Mesothelial cell of epicardium (in vitro differentiated cells): Measurements from ENCODE around the gene MFAP4. TPM values are rescaled to one million over a fixed set of nuclear protein-coding genes. Genes with fewer than 3 reads are reported as not detected.

ENCODE experiments used
- DNase-seq, 2 experiments: peaks; one replicate each; pipeline ENCODE4 v3.0.0; 2021; ENCODE audit warnings: low spot score in 2 of 2; ENCODE audit not compliant: unreplicated experiment in 2 of 2
- H3K27ac Mint-ChIP-seq: 2 replicates; pipeline ENCODE4 v1.8.0; 2021; ENCODE audit warnings: mixed read lengths
- H3K27me3 Mint-ChIP-seq: 2 replicates; pipeline ENCODE4 v1.8.0; 2021; ENCODE audit warnings: low read depth, mixed read lengths
- H3K36me3 Mint-ChIP-seq: 2 replicates; pipeline ENCODE4 v1.8.0; 2021; ENCODE audit warnings: mixed read lengths
- H3K4me1 Mint-ChIP-seq: 2 replicates; pipeline ENCODE4 v1.8.0; 2021; ENCODE audit warnings: mixed read lengths
- H3K4me3 Mint-ChIP-seq: 2 replicates; pipeline ENCODE4 v1.8.0; 2021; ENCODE audit warnings: mild to moderate bottlenecking, moderate library complexity, mixed read lengths
- H3K9me3 Mint-ChIP-seq: 2 replicates; pipeline ENCODE4 v1.8.0; 2021; ENCODE audit warnings: mixed read lengths
- microRNA-seq: library from miRNA; unstranded; fragments of <30 nt; microRNA quantifications from one replicate; pipeline ENCODE4 v1.2.0, GENCODE V29; 2021; ENCODE audit warnings: inconsistent platforms, mixed read lengths
- total RNA-seq: library from RNA; stranded (reverse); gene quantifications from 3 replicates; pipeline ENCODE4 v1.2.1, GENCODE V29; 2021
- TF ChIP-seq, protein P1 (sequence below): fragments of 200-600 bp; sonication (generic); IDR thresholded peaks from one replicate; pipeline ENCODE4 v1.5.0; 2021; ENCODE audit warnings: antibody characterized with exemption; ENCODE audit not compliant: unreplicated experiment

Gene MFAP4
- total RNA-seq, 1 donor from 2014 or later, result 213 TPM

- no peak for DNase-seq
- TF ChIP-seq, protein P1, sequence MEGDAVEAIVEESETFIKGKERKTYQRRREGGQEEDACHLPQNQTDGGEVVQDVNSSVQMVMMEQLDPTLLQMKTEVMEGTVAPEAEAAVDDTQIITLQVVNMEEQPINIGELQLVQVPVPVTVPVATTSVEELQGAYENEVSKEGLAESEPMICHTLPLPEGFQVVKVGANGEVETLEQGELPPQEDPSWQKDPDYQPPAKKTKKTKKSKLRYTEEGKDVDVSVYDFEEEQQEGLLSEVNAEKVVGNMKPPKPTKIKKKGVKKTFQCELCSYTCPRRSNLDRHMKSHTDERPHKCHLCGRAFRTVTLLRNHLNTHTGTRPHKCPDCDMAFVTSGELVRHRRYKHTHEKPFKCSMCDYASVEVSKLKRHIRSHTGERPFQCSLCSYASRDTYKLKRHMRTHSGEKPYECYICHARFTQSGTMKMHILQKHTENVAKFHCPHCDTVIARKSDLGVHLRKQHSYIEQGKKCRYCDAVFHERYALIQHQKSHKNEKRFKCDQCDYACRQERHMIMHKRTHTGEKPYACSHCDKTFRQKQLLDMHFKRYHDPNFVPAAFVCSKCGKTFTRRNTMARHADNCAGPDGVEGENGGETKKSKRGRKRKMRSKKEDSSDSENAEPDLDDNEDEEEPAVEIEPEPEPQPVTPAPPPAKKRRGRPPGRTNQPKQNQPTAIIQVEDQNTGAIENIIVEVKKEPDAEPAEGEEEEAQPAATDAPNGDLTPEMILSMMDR, result no peak
These were observed 53.2 kb downstream of the MFAP4 start for GRCh38 chr17:19333736-19334290.

More at GRCh38 chr17:19333736-19334290, 53.2 kb downstream of the MFAP4 start:
- Mint-ChIP-seq H3K4me1 (peaks cover 5% of the 10 kb centered on the region), H3K4me3 (no peak overlapping the region), H3K9me3 (no peaks in the 10 kb centered on the region), H3K27ac (no peak overlapping the region), H3K27me3 (no peaks in the 10 kb centered on the region), H3K36me3 (peaks cover 5% of the 10 kb centered on the region)

Small RNAs within 50 kb of the gene (microRNA-seq; reads per million reads assigned to microRNA genes)
- 1,274 reads per million, percentile 82 among the genes with 10 or more reads in this experiment for gene MIR1180

Other genes with a start within 250 kb of the MFAP4 start
- 68.3 to 76.7 TPM (median 70.2 TPM) in 3 replicates for gene EPN2, start 149.8 kb downstream of the MFAP4 start, total RNA-seq
- gene B9D1, start 24.5 kb downstream of the MFAP4 start, total RNA-seq, result 20.9 to 26.2 TPM (median 22.2 TPM) in 3 replicates
- 46.0 to 49.0 TPM (median 47.6 TPM) in 3 replicates for gene MAPK7, start 8.7 kb downstream of the MFAP4 start, total RNA-seq
- 2.7 to 4.8 TPM (median 4.2 TPM) in 3 replicates for gene RNF112, start 24.0 kb upstream of the MFAP4 start, total RNA-seq
- gene SLC47A1, start 146.7 kb upstream of the MFAP4 start, total RNA-seq, result 5.5 to 9.2 TPM (median 5.9 TPM) in 3 replicates